Skeletal muscle satellite cell (primary cell): ENCODE results near the gene UBXN10.

Source experiments
- H3K27me3 ChIP-seq: 2 replicates; pipeline ENCODE4 v1.7.0; 2013; ENCODE audit warnings: low read length; ENCODE audit not compliant: control insufficient read depth, insufficient read depth
- H3K36me3 ChIP-seq: 2 replicates; pipeline ENCODE4 v1.7.0; 2013; ENCODE audit warnings: mild to moderate bottlenecking, control low read depth, low read length; ENCODE audit not compliant: insufficient read depth
- H3K4me1 ChIP-seq: 2 replicates; pipeline ENCODE4 v1.7.0; 2013; ENCODE audit warnings: low read length; ENCODE audit not compliant: control insufficient read depth, insufficient read depth
- H3K4me2 ChIP-seq: 2 replicates; pipeline ENCODE4 v1.7.0; 2013; ENCODE audit warnings: mild to moderate bottlenecking, low read length
- H3K4me3 ChIP-seq: 2 replicates; pipeline ENCODE4 v1.7.0; 2013; ENCODE audit warnings: low read length
- H3K9ac ChIP-seq: 2 replicates; pipeline ENCODE4 v1.7.0; 2013; ENCODE audit warnings: mild to moderate bottlenecking, low read depth, low read length, moderate library complexity
- H3K9me3 ChIP-seq: replicated peaks from 2 replicates; pipeline ENCODE4 v1.7.0; 2013; ENCODE audit warnings: mild to moderate bottlenecking, control low read depth, low read length

The UBXN10 gene

DNA sequence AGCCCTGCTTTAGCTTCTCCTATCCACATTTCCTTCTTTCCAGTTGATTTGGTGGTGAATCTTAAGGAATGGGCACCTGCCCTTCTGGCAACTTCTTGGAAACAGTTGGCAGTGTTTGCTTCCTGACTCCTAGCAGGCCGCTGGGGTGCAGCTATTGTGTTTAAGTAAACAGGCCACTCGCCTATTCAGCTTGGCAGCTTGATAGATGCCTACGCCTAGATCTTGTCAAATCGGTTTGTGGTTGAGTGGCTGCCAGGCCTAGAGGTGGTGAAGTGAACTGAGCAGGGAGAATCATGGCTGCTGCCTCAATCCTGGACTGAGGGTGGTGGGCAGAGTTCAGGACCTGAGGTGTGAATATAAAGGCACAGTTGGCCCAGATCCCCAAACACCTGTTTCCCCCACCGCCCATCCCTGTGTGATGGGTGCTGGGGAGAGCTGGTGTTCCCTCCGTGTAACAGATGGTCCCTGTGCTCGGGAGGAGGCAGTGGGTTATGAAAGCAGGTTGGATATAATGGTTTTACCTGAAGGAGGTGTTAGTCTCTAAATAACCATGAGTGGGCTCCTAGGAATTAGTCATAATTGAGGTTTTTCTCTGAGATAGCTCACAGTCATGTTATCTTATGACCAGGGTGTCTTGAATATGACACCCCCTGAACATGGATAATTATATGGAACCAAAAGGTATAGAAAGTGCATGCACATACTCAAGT, 1.4 kb downstream of the UBXN10 start:
- H3K36me3 ChIP-seq = no peaks in the 10 kb centered on the region
- H3K9ac ChIP-seq = no peak overlapping the region
- no peaks in the 10 kb centered on the region for H3K4me1 ChIP-seq
- no peak overlapping the region for H3K4me3 ChIP-seq
- no peak overlapping the region for H3K4me2 ChIP-seq
- H3K27me3 ChIP-seq = peaks cover 91% of the 10 kb centered on the region
- no peaks in the 10 kb centered on the region for H3K9me3 ChIP-seq

DNA sequence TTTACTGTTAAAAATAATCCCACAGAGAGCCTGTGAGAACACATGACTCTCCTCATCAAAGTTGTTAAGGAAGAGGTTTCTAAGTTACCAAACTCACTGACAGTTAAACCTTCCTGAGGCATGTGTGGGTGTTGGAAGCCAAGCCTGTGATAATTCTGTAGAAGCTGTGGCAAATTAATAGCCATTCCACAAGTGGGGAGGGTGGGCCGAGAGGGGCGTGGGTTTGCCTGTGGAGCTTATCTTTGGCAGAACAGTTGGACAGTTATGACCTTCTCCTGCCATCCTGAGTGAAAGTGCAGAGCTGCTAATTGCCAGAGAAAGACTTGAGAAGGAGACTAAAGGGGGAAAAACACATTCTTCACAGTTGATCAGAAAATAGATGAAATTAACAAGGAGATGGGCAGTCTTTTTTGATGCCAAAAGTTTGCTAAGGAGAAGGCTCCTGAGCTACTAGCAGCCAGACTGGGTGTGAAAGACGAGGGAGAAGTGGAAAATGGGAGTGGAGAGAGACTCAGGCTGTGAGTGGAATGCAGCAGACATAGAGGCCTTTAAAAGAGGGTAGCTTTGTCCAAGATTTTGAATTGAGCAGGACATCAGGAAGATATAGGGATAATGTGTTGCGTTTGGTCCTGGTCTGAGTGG, 2.0 kb downstream of the UBXN10 start:
- H3K9ac ChIP-seq = no peak overlapping the region
- H3K9me3 ChIP-seq = no peaks in the 10 kb centered on the region
- no peak overlapping the region for H3K4me3 ChIP-seq
- no peak overlapping the region for H3K4me2 ChIP-seq
- H3K36me3 ChIP-seq = no peaks in the 10 kb centered on the region
- peaks cover 93% of the 10 kb centered on the region for H3K27me3 ChIP-seq
- no peaks in the 10 kb centered on the region for H3K4me1 ChIP-seq

DNA sequence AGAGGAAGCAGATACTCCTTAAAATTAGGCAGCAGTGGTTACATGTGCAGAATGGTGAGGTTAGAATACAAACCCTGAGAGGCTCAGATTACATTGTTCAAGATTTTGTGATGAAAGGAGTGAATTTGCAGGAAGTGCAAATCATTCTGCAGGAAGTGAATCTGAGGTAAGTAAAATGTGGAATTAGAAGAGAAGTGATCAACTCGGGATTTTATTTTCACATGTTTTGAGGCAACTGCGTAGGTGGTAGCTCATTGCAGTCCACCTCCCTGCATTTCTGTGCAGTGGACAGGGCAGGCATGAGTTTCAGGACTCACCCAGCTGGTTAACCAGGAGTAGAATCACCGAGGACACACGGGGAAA, 2.5 kb downstream of the UBXN10 start:
- Histone ChIP-seq H3K9ac (no peak overlapping the region), H3K4me2 (no peak overlapping the region), H3K9me3 (no peaks in the 10 kb centered on the region), H3K4me3 (no peak overlapping the region), H3K36me3 (no peaks in the 10 kb centered on the region), H3K27me3 (peaks cover 95% of the 10 kb centered on the region), H3K4me1 (no peaks in the 10 kb centered on the region)

DNA sequence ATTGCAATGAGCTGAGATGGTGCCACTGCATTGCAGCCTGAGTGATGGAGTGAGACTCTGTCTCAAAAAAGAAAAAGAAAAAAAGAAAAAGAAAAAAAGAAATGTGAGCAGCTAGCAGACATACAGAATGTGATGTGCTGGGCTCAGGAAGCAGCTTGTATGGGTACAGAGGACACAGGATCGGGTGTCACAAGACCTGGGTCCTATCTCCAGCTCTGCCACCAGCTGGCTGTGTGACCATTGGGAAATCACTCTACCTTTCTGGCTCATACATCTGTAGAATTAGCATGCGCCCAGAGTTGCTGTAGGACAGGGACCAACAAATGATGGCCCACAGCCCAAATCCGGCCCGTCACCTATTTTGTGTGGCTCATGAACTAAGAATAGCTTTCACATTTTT, 3.8 kb downstream of the UBXN10 start:
- Histone ChIP-seq H3K9ac (no peak overlapping the region), H3K4me1 (no peaks in the 10 kb centered on the region), H3K4me3 (no peak overlapping the region), H3K9me3 (no peaks in the 10 kb centered on the region), H3K36me3 (no peaks in the 10 kb centered on the region), H3K27me3 (peaks cover 95% of the 10 kb centered on the region), H3K4me2 (no peak overlapping the region)

DNA sequence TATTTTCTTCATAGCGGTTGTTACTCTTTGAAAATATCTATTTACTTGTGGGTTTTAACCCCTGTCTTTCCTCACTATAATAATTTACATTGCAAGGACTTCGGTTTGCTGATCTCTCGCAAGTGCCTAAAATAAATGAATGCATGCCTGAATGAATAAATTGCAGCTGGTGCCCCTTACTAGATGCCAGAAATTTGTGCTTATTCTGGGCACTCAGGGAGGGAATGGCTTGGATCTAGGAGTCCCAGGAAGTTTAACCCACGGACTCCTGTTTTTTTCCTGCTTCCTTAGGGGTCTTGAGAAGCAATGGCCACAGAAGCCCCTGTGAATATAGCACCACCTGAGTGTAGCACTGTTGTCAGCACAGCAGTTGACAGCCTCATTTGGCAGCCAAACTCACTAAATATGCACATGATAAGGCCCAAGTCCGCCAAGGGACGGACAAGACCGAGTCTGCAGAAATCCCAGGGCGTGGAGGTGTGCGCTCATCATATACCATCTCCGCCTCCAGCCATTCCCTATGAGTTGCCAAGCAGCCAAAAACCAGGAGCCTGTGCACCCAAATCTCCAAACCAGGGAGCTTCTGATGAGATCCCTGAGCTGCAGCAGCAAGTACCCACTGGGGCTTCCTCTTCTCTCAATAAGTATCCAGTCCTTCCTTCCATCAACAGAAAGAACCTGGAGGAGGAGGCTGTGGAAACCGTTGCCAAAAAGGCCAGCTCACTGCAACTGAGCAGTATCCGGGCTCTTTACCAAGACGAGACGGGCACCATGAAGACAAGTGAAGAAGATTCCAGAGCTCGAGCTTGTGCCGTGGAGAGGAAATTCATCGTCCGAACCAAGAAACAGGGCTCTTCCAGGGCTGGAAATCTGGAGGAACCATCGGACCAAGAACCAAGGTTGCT, 4.6 kb downstream of the UBXN10 start:
- Histone ChIP-seq H3K4me3 (no peak overlapping the region), H3K36me3 (no peaks in the 10 kb centered on the region), H3K27me3 (peaks cover 89% of the 10 kb centered on the region), H3K4me2 (no peak overlapping the region), H3K9me3 (no peaks in the 10 kb centered on the region), H3K9ac (no peak overlapping the region), H3K4me1 (no peaks in the 10 kb centered on the region)

DNA sequence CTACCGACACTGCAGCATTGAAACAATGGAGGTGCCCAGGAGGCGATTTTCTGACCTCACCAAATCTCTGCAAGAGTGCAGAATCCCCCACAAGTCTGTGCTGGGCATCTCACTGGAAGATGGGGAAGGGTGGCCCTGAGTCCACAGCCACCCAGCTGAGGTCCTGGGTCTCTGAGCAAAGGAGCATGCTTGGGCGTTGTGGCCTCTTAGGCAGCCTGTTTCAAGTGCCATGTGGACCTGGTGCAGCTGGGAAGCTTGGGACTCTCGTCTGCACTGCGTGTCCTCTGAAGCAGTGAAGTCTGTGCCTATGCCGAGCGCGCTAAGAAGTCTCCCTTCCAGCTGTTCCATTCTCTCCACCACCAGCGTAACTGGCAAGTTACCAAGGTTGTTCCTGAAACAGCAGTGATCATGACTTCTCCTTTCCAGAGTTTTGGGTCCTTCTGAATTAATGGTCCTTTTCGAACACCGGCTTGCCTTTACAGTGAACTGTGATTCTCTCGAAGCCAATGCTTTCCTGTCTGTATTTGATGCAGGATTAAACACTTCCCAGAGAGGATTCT, 5.5 kb downstream of the UBXN10 start:
- H3K4me1 ChIP-seq = no peaks in the 10 kb centered on the region
- H3K36me3 ChIP-seq = no peaks in the 10 kb centered on the region
- H3K9me3 ChIP-seq = no peaks in the 10 kb centered on the region
- H3K27me3 ChIP-seq = peaks cover 83% of the 10 kb centered on the region
- H3K4me2 ChIP-seq = no peak overlapping the region
- no peak overlapping the region for H3K9ac ChIP-seq
- H3K4me3 ChIP-seq = no peak overlapping the region

DNA sequence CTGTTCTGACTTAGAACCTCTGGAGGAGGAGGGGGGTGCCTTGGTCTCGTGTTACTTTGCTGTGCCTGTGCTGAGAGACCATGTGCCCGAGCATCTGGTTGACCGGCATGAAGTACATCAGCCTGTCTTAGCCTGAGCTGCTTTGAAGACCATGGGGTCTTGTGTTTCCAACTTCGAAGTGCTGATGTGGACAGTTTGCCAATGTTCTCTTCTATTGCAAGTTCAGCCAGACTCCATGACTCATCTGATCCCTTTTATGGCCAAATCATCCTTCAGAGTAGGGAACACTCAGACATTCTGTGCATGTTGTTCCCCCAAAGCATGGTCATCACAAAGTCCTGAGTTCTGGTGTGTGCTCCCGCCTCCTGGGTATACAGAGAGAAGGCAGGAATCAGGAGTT, 6.5 kb downstream of the UBXN10 start:
- H3K36me3 ChIP-seq = no peaks in the 10 kb centered on the region
- H3K9me3 ChIP-seq = no peaks in the 10 kb centered on the region
- no peaks in the 10 kb centered on the region for H3K4me1 ChIP-seq
- H3K4me3 ChIP-seq = no peak overlapping the region
- H3K4me2 ChIP-seq = no peak overlapping the region
- peaks cover 73% of the 10 kb centered on the region for H3K27me3 ChIP-seq
- H3K9ac ChIP-seq = no peak overlapping the region

DNA sequence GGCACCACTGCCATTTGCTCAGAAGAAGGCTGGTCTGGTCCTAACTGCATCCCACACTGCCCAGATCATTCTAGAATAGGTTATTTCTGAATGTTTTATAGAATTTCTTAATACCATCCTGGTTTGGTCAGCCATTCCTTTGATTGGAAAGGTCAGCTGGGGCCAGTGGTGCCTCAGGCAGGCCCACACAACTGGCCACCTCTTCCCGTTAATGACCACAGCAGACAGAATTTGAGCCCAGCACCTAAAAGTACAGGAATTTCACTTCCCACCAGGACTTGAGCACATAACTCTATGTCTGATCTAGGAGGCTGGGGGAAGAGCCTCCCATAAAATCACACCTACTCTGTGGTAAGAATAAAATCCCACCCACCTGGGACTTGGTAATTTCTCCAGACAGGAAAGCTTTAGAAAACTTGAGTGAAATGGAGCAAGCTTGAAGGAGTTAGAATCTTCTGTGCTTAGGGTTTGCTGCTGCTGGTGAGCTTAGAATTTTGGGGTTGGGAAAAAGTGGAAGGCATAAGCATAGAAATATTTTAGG, 7.0 kb downstream of the UBXN10 start:
- no peak overlapping the region for H3K4me3 ChIP-seq
- H3K27me3 ChIP-seq = peaks cover 68% of the 10 kb centered on the region
- no peak overlapping the region for H3K9ac ChIP-seq
- H3K36me3 ChIP-seq = no peaks in the 10 kb centered on the region
- no peaks in the 10 kb centered on the region for H3K4me1 ChIP-seq
- no peaks in the 10 kb centered on the region for H3K9me3 ChIP-seq
- no peak overlapping the region for H3K4me2 ChIP-seq

DNA sequence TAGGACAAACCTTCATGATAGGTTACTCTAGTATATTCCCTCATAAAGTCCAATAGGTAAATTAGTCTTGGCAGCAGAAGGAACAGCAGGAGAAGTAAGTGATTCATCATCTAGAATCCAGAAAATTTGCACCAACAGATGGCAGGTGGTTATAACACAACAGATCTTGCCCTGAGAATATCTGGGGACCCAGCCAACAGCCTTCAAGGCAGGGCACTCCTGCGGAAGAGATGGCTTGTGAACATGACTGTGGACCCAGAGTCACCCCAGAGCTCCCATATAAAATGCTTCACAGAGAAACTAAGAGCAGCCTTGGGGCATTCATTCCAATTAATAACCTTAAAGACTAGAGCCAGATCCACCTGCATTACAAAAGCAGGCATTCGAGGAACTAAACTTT, 8.3 kb downstream of the UBXN10 start:
- no peaks in the 10 kb centered on the region for H3K36me3 ChIP-seq
- no peak overlapping the region for H3K9ac ChIP-seq
- peaks cover 59% of the 10 kb centered on the region for H3K27me3 ChIP-seq
- no peak overlapping the region for H3K4me2 ChIP-seq
- no peak overlapping the region for H3K4me3 ChIP-seq
- no peaks in the 10 kb centered on the region for H3K9me3 ChIP-seq
- no peaks in the 10 kb centered on the region for H3K4me1 ChIP-seq

DNA sequence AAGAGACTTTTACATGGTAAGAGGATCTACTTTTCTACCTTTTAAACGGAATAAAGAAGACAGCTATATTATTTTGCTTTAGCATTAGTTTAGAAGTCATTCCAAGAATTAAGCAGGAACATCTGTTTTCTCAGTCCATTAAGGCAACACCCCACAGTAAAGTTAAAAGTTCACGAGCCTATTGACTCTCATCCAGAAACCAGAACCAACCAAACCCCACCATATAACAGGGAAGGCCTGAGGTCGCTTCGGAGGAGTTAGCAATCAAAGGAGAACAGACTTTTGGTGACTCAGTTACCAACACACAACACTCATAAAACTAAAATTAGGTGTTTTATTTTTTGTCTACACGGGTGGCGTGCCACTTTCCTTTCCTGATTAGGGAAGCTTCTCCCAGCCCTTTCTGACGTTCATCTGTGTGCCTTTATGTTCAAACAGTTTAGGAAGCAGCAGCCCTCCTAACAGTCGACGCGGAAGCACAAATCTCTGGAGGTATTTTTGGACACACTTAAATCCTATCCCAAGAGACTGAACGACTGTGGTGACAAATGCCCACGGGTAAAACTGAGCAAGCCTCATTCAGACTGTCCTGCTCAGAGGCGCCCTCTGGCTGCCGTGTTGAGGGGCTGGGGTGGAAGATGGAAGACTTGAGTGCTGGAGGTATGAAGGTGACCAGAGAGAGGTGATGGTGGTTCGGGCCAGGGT, 9.0 kb downstream of the UBXN10 start:
- Histone ChIP-seq H3K36me3 (no peaks in the 10 kb centered on the region), H3K9me3 (no peaks in the 10 kb centered on the region), H3K4me3 (no peak overlapping the region), H3K4me1 (no peaks in the 10 kb centered on the region), H3K27me3 (peaks cover 60% of the 10 kb centered on the region), H3K9ac (no peak overlapping the region), H3K4me2 (no peak overlapping the region)

DNA sequence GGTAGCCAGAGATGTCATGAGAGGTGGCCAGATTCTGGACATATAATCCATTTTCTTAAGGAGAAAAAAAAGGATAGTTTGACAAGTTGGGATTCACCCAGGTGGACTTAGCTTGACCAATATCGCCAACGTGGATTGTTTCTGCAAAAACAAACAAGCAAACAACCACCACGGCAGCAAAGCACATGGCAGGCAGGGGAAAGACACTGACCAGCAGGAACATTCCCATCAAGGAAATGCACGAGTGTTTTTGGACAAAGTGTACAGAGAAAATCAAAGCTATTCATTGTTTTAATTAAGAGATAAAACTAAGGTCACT, 9.5 kb downstream of the UBXN10 start:
- Histone ChIP-seq H3K4me3 (no peak overlapping the region), H3K27me3 (peaks cover 60% of the 10 kb centered on the region), H3K9ac (no peak overlapping the region), H3K4me1 (no peaks in the 10 kb centered on the region), H3K4me2 (no peak overlapping the region), H3K36me3 (no peaks in the 10 kb centered on the region), H3K9me3 (no peaks in the 10 kb centered on the region)
